Liver (tissue), 9 donors: ENCODE results near the gene PRDM1. TPM values are rescaled to one million over a fixed set of nuclear protein-coding genes. Genes with fewer than 3 reads are reported as not detected.

Experiments used
- DNase-seq: peaks from one replicate; pipeline ENCODE4 v3.0.0-alpha.2; 2017; ENCODE audit warnings: low spot score
- H3K27ac ChIP-seq, 2 donors: one replicate each; pipeline ENCODE4 v1.7.0; 2013; ENCODE audit warnings: inconsistent platforms in 2 of 2, low read length in 2 of 2, control low read depth in 1 of 2, low read depth in 1 of 2, mild to moderate bottlenecking in 1 of 2
- H3K27me3 ChIP-seq, 4 donors: one replicate each; pipeline versions ENCODE4 v1.6.1 to v1.7.0; 2013; ENCODE audit warnings: low read length in 3 of 4, inconsistent platforms in 1 of 4, mild to moderate bottlenecking in 1 of 4, moderate library complexity in 1 of 4; ENCODE audit not compliant: control insufficient read depth in 4 of 4, insufficient read depth in 4 of 4
- H3K36me3 ChIP-seq, 4 donors: one replicate each; pipeline versions ENCODE4 v1.6.1 to v1.7.0; 2013; ENCODE audit warnings: low read length in 3 of 4, mild to moderate bottlenecking in 3 of 4, low read depth in 1 of 4, moderate library complexity in 1 of 4; ENCODE audit not compliant: control insufficient read depth in 4 of 4, insufficient read depth in 3 of 4
- H3K4me1 ChIP-seq, 4 donors: one replicate each; pipeline versions ENCODE4 v1.6.1 to v1.7.0; 2013; ENCODE audit warnings: low read length in 3 of 4, mild to moderate bottlenecking in 3 of 4, moderate library complexity in 1 of 4; ENCODE audit not compliant: control insufficient read depth in 4 of 4, insufficient read depth in 4 of 4
- H3K4me3 ChIP-seq, 3 donors: one replicate each; pipeline versions ENCODE4 v1.6.1 to v1.7.0; 2013; ENCODE audit warnings: low read length in 3 of 3, control low read depth in 1 of 3, low read depth in 1 of 3, mild to moderate bottlenecking in 1 of 3
- H3K9ac ChIP-seq, 2 donors: one replicate each; pipeline ENCODE4 v1.7.0; 2013; ENCODE audit warnings: low read length in 2 of 2, mild to moderate bottlenecking in 2 of 2, moderate library complexity in 2 of 2, control low read depth in 1 of 2, low read depth in 1 of 2
- H3K9me3 ChIP-seq, 4 donors: one replicate each; pipeline versions ENCODE4 v1.6.1 to v1.7.0; 2013; ENCODE audit warnings: low read length in 3 of 4; ENCODE audit not compliant: control insufficient read depth in 4 of 4
- ATF3 ChIP-seq: IDR thresholded peaks from 2 replicates; pipeline ENCODE4 v1.6.1; 2016; ENCODE audit warnings: antibody characterized with exemption
- CTCF ChIP-seq: fragments of 150-350 bp; IDR thresholded peaks from 2 replicates; pipeline ENCODE4 v1.5.1; 2017; ENCODE audit warnings: improper control_type of control experiment, low read depth, low read length; ENCODE audit not compliant: missing input control
- EGR1 ChIP-seq, 2 donors: IDR thresholded peaks; 2 replicates each; pipeline ENCODE4 v1.6.1; 2016 to 2018; ENCODE audit warnings: antibody characterized with exemption in 2 of 2, low read depth in 2 of 2
- HNF4A ChIP-seq, 2 donors: conservative IDR thresholded peaks; 2 replicates each; pipeline ENCODE4 v1.6.1; 2016; ENCODE audit warnings: antibody characterized with exemption in 2 of 2, mild to moderate bottlenecking in 2 of 2
- HNF4G ChIP-seq: IDR thresholded peaks from 2 replicates; pipeline ENCODE4 v1.6.1; 2016; ENCODE audit warnings: antibody characterized with exemption
- MAX ChIP-seq: IDR thresholded peaks from 2 replicates; pipeline ENCODE4 v1.6.1; 2016; ENCODE audit warnings: antibody characterized with exemption
- NR2F2 ChIP-seq: IDR thresholded peaks from 2 replicates; pipeline ENCODE4 v1.6.1; 2016; ENCODE audit warnings: antibody characterized with exemption
- RAD21 ChIP-seq, 2 donors: IDR thresholded peaks; 2 replicates each; pipeline ENCODE4 v1.6.1; 2016; ENCODE audit warnings: antibody characterized with exemption in 2 of 2, mild to moderate bottlenecking in 2 of 2
- REST ChIP-seq: IDR thresholded peaks from 2 replicates; pipeline ENCODE4 v1.6.1; 2016; ENCODE audit warnings: antibody characterized with exemption, mild to moderate bottlenecking
- RXRA ChIP-seq, 2 donors: IDR thresholded peaks; 2 replicates each; pipeline ENCODE4 v1.6.1; 2017 to 2018; ENCODE audit warnings: antibody characterized with exemption in 2 of 2, mild to moderate bottlenecking in 1 of 2
- SP1 ChIP-seq: IDR thresholded peaks from 2 replicates; pipeline ENCODE4 v1.6.1; 2018; ENCODE audit warnings: antibody characterized with exemption, mild to moderate bottlenecking
- TAF1 ChIP-seq: conservative IDR thresholded peaks from 2 replicates; pipeline ENCODE4 v1.6.1; 2016; ENCODE audit warnings: antibody characterized with exemption, mild to moderate bottlenecking
- ZBTB33 ChIP-seq: IDR thresholded peaks from 2 replicates; pipeline ENCODE4 v1.6.1; 2016; ENCODE audit warnings: antibody characterized with exemption
- WGBS: extraction: QIAGEN DNeasy Blood & Tissue Kit; methylation state at CpG from one replicate; pipeline ENCODE4 v1.1.7; 2013; 5-methylcytosine and 5-hydroxymethylcytosine counted together
- polyA plus RNA-seq, 2 donors: library from polyadenylated mRNA; stranded (reverse) in 1 of 2; unstranded in 1 of 2; fragments of 200-250 nt in 1 of 2; fragments of >200 nt in 1 of 2; fragmentation: Nextera tagmentation in 1 of 2; extraction: Ambion mirVana in 1 of 2; gene quantifications; one replicate each; pipeline versions ENCODE4 v1.2.1 to v1.2.3, GENCODE V29; 2013 to 2015
- total RNA-seq, 2 donors: library from RNA; depleted of rRNA; stranded (reverse); fragments of >200 nt; gene quantifications; one replicate each; pipeline ENCODE4 v1.2.3, GENCODE V29; 2014
- donor health status: healthy.
- donor health status: healthy.
- donor health status: healthy.
- donor health status: healthy.
- donor health status: healthy.

The PRDM1 gene
- total and polyA plus RNA-seq, 4 donors = 0.37 to 2.8 (median 0.65) TPM

GRCh38 chr6:106152952-106153351, 66.8 kb downstream of the PRDM1 start:
- Histone ChIP-seq H3K9me3 (no peaks in the 10 kb centered on the region), H3K4me1 (no peaks in the 10 kb centered on the region), H3K9ac (no peak overlapping the region), H3K36me3 (no peaks in the 10 kb centered on the region), H3K4me3 (no peak overlapping the region), H3K27ac (no peak overlapping the region), H3K27me3 (no peaks in the 10 kb centered on the region)
- WGBS = 85% methylated on average over 4 of the region's 4 CpGs
- TF ChIP-seq NR2F2 (no peak), TAF1 (no peak), SP1 (no peak)
- DNase-seq = no peak

- Histone ChIP-seq H3K36me3 (no peaks in the 10 kb centered on the region), H3K27ac (no peak overlapping the region), H3K4me1 (no peaks in the 10 kb centered on the region), H3K9ac (no peak overlapping the region), H3K4me3 (no peak overlapping the region), H3K27me3 (no peaks in the 10 kb centered on the region), H3K9me3 (no peaks in the 10 kb centered on the region)
- TF ChIP-seq HNF4A (conservative IDR thresholded peaks at IDR 0.05) (no peak), ATF3 (no peak), HNF4G (no peak), REST (no peak), RAD21 (IDR thresholded peaks at IDR 0.05) (no peak), RXRA (IDR thresholded peaks at IDR 0.05) (no peak), CTCF (no peak), NR2F2 (no peak), ZBTB33 (no peak), EGR1 (IDR thresholded peaks at IDR 0.05; ENCODE audit: low read depth in 2 of 2) (no peak), SP1 (no peak), MAX (no peak)
- 94% methylated on average over 8 of the region's 8 CpGs for WGBS
- no peak for DNase-seq
Measured at GRCh38 chr6:106154326-106154725, 68.2 kb downstream of the PRDM1 start.
